Stimulated activated CD8-positive, alpha-beta memory T cell treated with anti-CD3 and anti-CD28 coated beads, Interleukin-2, amount 100 ng/mL, for 48 hours (primary cell): Measurements from ENCODE around the gene CXCR3.

ENCODE experiments used
- DNase-seq, 2 donors: peaks; one replicate each; pipeline ENCODE4 v3.0.0-alpha.2; 2020; ENCODE audit warnings: low read depth in 2 of 2

CXCR3 gene

GRCh38 chrX:71637253-71637618 is 18.9 kb upstream of the CXCR3 start:
- no peak for DNase-seq

- no peak for DNase-seq
Observed at GRCh38 chrX:71636438-71637252, 18.3 kb upstream of the CXCR3 start.

- no peak for DNase-seq
Observed at GRCh38 chrX:71634366-71634765, 16.1 kb upstream of the CXCR3 start.

DNA sequence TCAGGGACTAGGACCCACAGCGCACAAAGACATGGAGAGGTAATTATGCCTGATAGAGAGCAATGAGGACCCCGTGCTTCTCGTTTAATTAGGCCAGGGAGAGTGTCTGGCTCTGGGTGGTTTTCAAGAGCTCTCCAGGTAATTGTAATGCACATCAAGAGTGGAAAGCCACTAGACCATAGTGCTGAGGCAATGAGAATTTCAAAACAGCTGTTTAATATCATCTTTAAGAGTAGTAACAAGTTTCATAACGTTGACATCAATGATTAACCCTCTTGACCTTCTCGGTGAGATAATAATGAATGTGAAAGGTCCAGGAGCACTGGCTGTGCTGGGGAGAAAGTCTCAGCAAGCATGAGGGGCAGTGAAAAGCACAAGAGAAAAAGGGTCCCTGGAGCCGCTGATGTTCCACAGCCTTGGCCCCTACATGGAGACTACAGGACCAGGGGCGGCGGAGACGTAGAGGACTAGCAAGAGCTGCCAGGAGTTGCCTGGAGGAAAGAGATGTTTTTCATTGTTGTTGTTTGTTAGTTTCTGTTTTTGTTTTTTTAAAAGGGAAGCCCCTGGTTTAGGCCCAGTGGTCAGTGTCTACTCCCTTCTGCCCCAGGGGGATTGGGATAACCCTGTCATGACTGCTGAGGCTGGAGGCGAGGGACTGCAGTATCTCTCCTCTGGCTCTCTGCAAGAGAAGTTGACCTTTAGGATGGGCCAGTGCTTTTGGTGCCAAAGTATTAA is 14.8 kb upstream of the CXCR3 start:
- no peak for DNase-seq

DNA sequence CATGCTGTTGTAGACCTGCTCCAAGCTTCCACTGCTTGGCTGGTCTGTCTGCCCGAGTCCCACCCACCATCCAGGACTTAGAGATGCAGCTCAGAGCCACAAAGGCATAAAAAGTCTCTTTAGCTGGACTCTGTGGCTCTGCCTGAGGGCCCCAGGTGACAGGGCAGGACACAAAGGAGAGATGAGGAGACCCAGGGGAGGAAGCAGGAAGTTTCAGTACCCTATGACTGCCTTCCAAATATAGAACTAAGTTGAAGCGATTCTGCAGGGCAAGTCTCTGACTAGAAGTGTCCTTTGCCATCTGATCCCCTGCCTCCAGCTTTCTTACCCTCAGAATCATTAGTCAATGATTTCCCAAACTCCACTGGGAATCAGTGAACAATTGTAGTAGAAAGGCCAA is 11.2 kb upstream of the CXCR3 start:
- no peak for DNase-seq

DNA sequence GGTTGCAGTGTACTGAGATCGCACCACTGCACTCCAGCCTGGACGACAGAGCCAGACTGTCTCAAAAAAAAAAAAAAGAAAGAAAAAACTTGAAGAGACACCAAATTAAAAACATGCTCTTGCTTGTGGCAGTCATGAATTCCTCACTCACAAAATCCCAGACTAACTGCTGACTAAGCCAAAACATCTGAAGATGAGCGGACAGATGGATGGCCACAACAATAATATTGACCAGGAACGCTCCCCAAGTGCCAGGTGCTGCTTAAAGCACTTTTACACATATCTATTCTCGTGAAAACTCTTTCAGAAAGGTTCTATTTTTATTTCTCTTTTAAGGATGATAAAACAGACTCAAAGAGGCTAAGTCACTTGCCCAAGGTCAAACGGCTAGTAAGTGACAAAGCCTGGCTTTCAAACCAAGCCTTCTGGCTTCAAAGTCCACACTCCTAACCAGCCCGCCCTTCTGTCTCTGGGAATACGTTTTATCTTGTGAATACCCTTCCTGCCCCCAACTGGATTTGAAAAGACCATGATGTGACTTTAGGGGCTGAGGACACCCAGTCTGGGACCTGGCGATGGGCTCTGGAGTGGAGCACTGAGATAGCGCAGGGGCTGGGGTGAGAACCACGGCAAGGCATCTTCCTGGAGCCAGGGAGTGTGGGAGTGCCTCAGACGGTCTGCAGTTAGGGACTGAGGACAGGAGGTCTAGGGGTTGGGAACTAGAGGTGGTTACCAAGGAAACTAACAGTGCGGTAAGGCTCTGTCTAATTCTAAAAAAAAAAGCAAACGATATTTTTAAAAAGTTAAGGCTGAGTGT is 9.5 kb upstream of the CXCR3 start:
- no peak for DNase-seq

- DNase-seq, result no peak
Observed at GRCh38 chrX:71626576-71626975, 8.3 kb upstream of the CXCR3 start.

DNA sequence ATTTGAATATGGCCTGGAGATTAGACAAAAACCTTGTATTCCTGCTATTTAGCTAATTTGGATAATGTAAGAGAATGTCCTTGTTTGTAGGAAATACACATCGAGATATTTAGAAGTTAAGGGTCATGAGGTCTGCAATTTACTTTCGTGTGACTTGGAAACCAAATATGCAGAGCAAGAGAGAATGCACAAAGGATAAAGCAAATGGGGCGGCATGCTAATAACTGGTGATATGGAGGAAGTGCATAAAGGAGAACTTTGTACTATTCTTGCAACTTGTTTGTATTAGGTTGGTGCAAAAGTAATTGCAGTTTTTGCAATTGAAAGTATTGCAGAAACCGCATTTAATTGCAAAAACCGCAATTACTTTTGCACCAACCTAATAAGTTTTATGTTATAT is 7.2 kb upstream of the CXCR3 start:
- no peak for DNase-seq

DNA sequence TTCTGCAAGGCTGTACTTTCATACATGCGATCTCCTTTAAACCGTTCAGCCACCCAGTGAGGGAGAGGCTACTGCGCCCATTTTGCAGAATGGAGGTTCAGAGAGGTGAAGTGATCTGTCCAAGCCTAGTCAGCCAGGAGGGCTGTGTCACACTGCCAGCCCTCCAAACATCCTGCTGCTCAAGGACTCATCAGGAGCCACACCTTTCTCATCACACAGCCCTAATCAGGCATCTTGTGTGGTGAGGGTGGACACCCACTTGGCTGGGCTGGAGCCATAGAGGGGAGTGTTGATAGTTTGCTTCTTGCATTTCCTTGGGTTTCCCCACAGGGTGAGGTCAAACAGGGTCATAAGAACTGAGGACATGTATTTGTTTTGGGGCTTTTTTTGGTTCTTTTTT is 5.4 kb upstream of the CXCR3 start:
- no peak for DNase-seq

- DNase-seq, result no peak
Observed at GRCh38 chrX:71622576-71623450, 4.5 kb upstream of the CXCR3 start.

DNA sequence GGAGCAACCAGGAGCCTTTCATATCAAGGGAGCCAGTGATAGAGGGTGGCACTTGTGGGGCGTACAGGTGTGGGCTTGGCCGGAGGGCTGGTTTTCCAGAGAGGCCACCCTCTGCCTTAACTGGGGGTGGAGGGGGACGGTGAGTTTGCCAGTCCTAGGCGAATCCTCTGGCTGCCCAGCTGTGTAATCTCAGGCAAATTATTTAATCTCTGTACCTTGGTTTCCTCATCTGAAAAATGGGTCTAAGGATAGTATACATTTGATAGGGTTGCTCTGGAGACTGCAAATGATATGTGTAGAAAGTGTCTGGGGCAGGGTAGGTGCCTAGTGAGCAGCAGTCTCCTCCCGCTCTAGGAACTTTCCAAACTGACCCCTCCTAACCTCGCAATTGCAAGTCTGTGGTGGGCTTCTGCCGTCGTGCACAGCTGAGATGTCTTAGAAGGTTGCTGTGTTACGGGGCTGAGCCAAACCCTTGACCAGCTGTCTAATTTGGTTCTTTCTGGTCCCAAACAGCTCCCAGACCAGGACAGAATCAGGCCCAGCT is 3.8 kb upstream of the CXCR3 start:
- no peak for DNase-seq

GRCh38 chrX:71621603-71622002 is 3.3 kb upstream of the CXCR3 start:
- no peak for DNase-seq

DNA sequence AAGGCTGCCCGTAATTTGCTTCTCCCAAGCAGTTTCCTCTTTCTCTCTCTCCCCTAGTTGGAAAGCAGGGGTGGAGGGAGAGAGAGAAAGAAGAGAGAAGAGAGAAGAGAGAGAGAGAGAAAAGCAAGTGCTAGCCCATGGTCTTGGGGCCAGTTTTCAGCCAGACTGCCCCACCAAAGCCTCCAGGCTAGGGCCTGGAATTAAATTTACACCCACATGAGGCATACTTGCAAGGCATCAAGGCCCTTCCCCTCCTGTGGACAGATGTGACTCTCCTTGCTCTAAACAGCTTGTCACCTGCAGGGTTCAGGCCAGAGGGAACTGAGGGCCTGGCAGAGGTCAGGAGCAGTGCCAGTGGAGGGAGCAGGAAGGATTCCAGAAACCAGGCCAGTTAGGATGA is 1.7 kb upstream of the CXCR3 start:
- no peak for DNase-seq

GRCh38 chrX:71619193-71619592 is 882 bp upstream of the CXCR3 start:
- DNase-seq, result no peak

- DNase-seq, result no peak
Observed at GRCh38 chrX:71618787-71619186, 476 bp upstream of the CXCR3 start.

DNA sequence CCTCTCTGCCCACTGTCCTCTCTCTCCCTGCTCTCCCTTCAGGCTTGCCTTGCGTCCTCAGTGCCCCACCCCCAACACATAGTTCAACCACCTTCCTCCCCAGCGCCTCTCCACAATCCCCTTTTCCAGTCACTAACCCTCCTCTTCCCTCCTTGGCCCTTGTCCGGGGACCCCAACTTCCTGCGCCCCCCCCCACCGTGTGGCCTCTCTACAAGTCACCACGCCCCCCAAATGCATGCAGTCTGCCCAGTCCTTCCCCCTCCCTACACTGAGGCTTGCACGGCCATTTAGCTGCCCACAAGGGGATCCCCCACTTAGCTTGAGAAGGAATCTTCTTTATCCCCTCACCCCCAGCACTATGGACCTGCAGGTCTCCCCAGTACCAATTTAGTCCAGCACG is 569 bp downstream of the CXCR3 start:
- no peak for DNase-seq

GRCh38 chrX:71616672-71617529 is 1.4 kb downstream of the CXCR3 start:
- no peak for DNase-seq

GRCh38 chrX:71615954-71616353 is 2.4 kb downstream of the CXCR3 start:
- DNase-seq, result no peak

DNA sequence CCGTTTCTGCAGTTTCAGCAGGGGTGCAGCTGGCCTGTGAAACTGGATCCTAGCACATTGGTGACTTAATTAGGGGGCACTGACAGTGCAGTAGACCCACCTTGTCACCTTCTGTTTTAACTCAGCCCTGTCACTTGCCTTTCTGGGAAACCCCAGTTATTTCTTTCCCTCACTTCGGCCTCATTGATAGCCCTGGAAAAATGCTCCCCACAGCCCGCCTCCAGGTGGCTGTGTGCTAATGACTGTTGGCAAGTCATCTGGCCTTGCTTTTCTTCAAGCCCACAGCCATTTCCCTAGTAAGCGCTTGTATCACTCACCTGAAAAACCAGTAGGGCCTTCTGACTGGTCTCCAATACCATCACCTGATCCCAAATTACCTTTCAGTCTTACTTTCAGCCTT is 3.3 kb downstream of the CXCR3 start:
- DNase-seq, result no peak

GRCh38 chrX:71612256-71612655 is 6.1 kb downstream of the CXCR3 start:
- DNase-seq, result no peak
